HG03196 (cell line): ENCODE measurements around the gene ACAA1.

ENCODE experiments used
- ATAC-seq: cut with Tn5 transposase; IDR thresholded peaks from one replicate; pipeline ENCODE4 v1.9.1; 2021; ENCODE audit not compliant: unreplicated experiment

Gene ACAA1

GRCh38 chr3:38119821-38120692 lies 16.9 kb downstream of the ACAA1 start:
- no peak for ATAC-seq

GRCh38 chr3:38119248-38119544 lies 17.7 kb downstream of the ACAA1 start:
- ATAC-seq = no peak

- ATAC-seq = no peak
These were observed 18.3 kb downstream of the ACAA1 start for GRCh38 chr3:38118421-38119247.

- ATAC-seq = peak; percentile 60
These were observed 19.0 kb downstream of the ACAA1 start for GRCh38 chr3:38117748-38118420.

GRCh38 chr3:38117163-38117716 lies 19.7 kb downstream of the ACAA1 start:
- ATAC-seq = no peak

GRCh38 chr3:38116471-38117162 lies 20.3 kb downstream of the ACAA1 start:
- no peak for ATAC-seq

- ATAC-seq = no peak
These were observed 21.1 kb downstream of the ACAA1 start for GRCh38 chr3:38115645-38116427.

GRCh38 chr3:38114875-38115644 lies 21.9 kb downstream of the ACAA1 start:
- no peak for ATAC-seq

- ATAC-seq = no peak
These were observed 22.7 kb downstream of the ACAA1 start for GRCh38 chr3:38114052-38114874.

GRCh38 chr3:38112378-38112761 lies 24.6 kb downstream of the ACAA1 start:
- ATAC-seq = no peak

GRCh38 chr3:38111696-38112377 lies 25.1 kb downstream of the ACAA1 start:
- no peak for ATAC-seq

GRCh38 chr3:38111201-38111600 lies 25.7 kb downstream of the ACAA1 start:
- ATAC-seq = no peak

- ATAC-seq = no peak
These were observed 26.4 kb downstream of the ACAA1 start for GRCh38 chr3:38110314-38111050.

- no peak for ATAC-seq
These were observed 27.2 kb downstream of the ACAA1 start for GRCh38 chr3:38109580-38110313.

GRCh38 chr3:38108649-38109579 lies 28.0 kb downstream of the ACAA1 start:
- ATAC-seq = no peak
